Measurements from ENCODE around the gene SLC22A4.

GRCh38 chr5:132313366-132313765, 19.2 kb downstream of the SLC22A4 start:
- TF ChIP-seq, protein P1, sequence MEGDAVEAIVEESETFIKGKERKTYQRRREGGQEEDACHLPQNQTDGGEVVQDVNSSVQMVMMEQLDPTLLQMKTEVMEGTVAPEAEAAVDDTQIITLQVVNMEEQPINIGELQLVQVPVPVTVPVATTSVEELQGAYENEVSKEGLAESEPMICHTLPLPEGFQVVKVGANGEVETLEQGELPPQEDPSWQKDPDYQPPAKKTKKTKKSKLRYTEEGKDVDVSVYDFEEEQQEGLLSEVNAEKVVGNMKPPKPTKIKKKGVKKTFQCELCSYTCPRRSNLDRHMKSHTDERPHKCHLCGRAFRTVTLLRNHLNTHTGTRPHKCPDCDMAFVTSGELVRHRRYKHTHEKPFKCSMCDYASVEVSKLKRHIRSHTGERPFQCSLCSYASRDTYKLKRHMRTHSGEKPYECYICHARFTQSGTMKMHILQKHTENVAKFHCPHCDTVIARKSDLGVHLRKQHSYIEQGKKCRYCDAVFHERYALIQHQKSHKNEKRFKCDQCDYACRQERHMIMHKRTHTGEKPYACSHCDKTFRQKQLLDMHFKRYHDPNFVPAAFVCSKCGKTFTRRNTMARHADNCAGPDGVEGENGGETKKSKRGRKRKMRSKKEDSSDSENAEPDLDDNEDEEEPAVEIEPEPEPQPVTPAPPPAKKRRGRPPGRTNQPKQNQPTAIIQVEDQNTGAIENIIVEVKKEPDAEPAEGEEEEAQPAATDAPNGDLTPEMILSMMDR (IDR thresholded peaks at IDR 0.05), result no peak
- TF ChIP-seq EZH2 (IDR thresholded peaks at IDR 0.05) (no peak), EZH2phosphoT487 (IDR thresholded peaks at IDR 0.05) (no peak)
